WERI-Rb-1 (cell line): ENCODE data around the gene IFI44.

Experiments used
- DNase-seq: peaks from one replicate; pipeline ENCODE4 v3.0.0-alpha.2; 2020
- H3K27ac ChIP-seq: fragments of 250-450 bp; sonication (Bioruptor Pico); 2 replicates; pipeline ENCODE4 v1.5.1; 2020; ENCODE audit warnings: mild to moderate bottlenecking, moderate library complexity
- H3K27me3 ChIP-seq: fragments of 250-450 bp; sonication (Bioruptor Pico); 2 replicates; pipeline ENCODE4 v1.5.1; 2021; ENCODE audit warnings: mild to moderate bottlenecking, low read depth, moderate library complexity; ENCODE audit not compliant: insufficient read depth, severe bottlenecking
- H3K36me3 ChIP-seq: fragments of 250-450 bp; sonication (Bioruptor Pico); 2 replicates; pipeline ENCODE4 v1.5.1; 2020; ENCODE audit warnings: mild to moderate bottlenecking, moderate library complexity
- H3K4me3 ChIP-seq: 2 replicates; pipeline ENCODE4 v1.5.1; 2011; ENCODE audit warnings: low read depth, mild to moderate bottlenecking, control low read depth, low read length
- H3K9me3 ChIP-seq: fragments of 250-450 bp; sonication (Bioruptor Pico); 2 replicates; pipeline ENCODE4 v1.5.1; 2021; ENCODE audit warnings: mild to moderate bottlenecking, moderate library complexity; ENCODE audit not compliant: severe bottlenecking
- CTCF ChIP-seq: IDR thresholded peaks from 2 replicates; pipeline ENCODE4 v1.5.1; 2011; ENCODE audit warnings: low read depth, mild to moderate bottlenecking, control low read depth, inconsistent platforms, low read length

The IFI44 gene

GRCh38 chr1:78681265-78681664, 31.6 kb downstream of the IFI44 start:
- no peak for TF ChIP-seq CTCF
- H3K36me3 ChIP-seq: no peaks in the 10 kb centered on the region

GRCh38 chr1:78682496-78682895, 32.9 kb downstream of the IFI44 start:
- TF ChIP-seq CTCF: no peak
- no peak for DNase-seq
- H3K4me3 ChIP-seq: no peak overlapping the region
- H3K36me3 ChIP-seq: no peaks in the 10 kb centered on the region
- no peaks in the 10 kb centered on the region for H3K9me3 ChIP-seq
- H3K27me3 ChIP-seq: no peaks in the 10 kb centered on the region
- H3K27ac ChIP-seq: no peak overlapping the region

More at GRCh38 chr1:78681265-78681664, 31.6 kb downstream of the IFI44 start:
- Histone ChIP-seq H3K9me3 (no peaks in the 10 kb centered on the region), H3K4me3 (no peak overlapping the region), H3K27ac (no peak overlapping the region), H3K27me3 (no peaks in the 10 kb centered on the region)
- DNase-seq: no peak

- no peak overlapping the region for H3K4me3 ChIP-seq
- no peak for TF ChIP-seq CTCF
- no peak for DNase-seq
Measured at GRCh38 chr1:78683079-78683478, 33.4 kb downstream of the IFI44 start.

GRCh38 chr1:78687315-78687714, 37.7 kb downstream of the IFI44 start:
- Histone ChIP-seq H3K27ac (no peak overlapping the region), H3K27me3 (no peaks in the 10 kb centered on the region), H3K36me3 (no peaks in the 10 kb centered on the region), H3K9me3 (no peaks in the 10 kb centered on the region), H3K4me3 (no peak overlapping the region)
- TF ChIP-seq CTCF: no peak
- no peak for DNase-seq

More at GRCh38 chr1:78683079-78683478, 33.4 kb downstream of the IFI44 start:
- H3K27me3 ChIP-seq: no peaks in the 10 kb centered on the region
- H3K36me3 ChIP-seq: no peaks in the 10 kb centered on the region
- no peaks in the 10 kb centered on the region for H3K9me3 ChIP-seq
- no peak overlapping the region for H3K27ac ChIP-seq

GRCh38 chr1:78687914-78688313, 38.3 kb downstream of the IFI44 start:
- Histone ChIP-seq H3K9me3 (no peaks in the 10 kb centered on the region), H3K27me3 (no peaks in the 10 kb centered on the region), H3K36me3 (no peaks in the 10 kb centered on the region), H3K4me3 (no peak overlapping the region), H3K27ac (no peak overlapping the region)
- DNase-seq: no peak
- TF ChIP-seq CTCF: no peak

GRCh38 chr1:78688697-78689096, 39.1 kb downstream of the IFI44 start:
- DNase-seq: no peak
- no peaks in the 10 kb centered on the region for H3K27me3 ChIP-seq
- no peaks in the 10 kb centered on the region for H3K36me3 ChIP-seq
- H3K4me3 ChIP-seq: no peak overlapping the region
- no peak for TF ChIP-seq CTCF
- no peaks in the 10 kb centered on the region for H3K9me3 ChIP-seq
- no peak overlapping the region for H3K27ac ChIP-seq
